CD1c-positive myeloid dendritic cell (primary cell): ENCODE data around the gene TRAPPC14.
A peak's percentile ranks its signal among the peaks of the same experiment; 100 is the strongest.

Experiments
- DNase-seq: peaks from one replicate; pipeline ENCODE4 v3.0.0-alpha.2; 2016; ENCODE audit errors: extremely low spot score

TRAPPC14 gene

GRCh38 chr7:100124301-100125230 is 34.0 kb downstream of the TRAPPC14 start:
- no peak for DNase-seq

GRCh38 chr7:100122568-100122967 is 36.0 kb downstream of the TRAPPC14 start:
- DNase-seq = no peak

- no peak for DNase-seq
Measured at GRCh38 chr7:100122067-100122466, 36.5 kb downstream of the TRAPPC14 start.

GRCh38 chr7:100120733-100121036 is 37.8 kb downstream of the TRAPPC14 start:
- no peak for DNase-seq

- DNase-seq = peak; percentile 50
Measured at GRCh38 chr7:100119970-100120732, 38.4 kb downstream of the TRAPPC14 start.

- DNase-seq = peak; percentile 97
Measured at GRCh38 chr7:100119072-100119969, 39.2 kb downstream of the TRAPPC14 start, which contains the start of the genes CNPY4 and TAF6. Gene CNPY4, plus strand, starts transcription at chr7:100119634. Its CDS starts 111 bp downstream, at chr7:100119745. Gene TAF6, minus strand, starts transcription at chr7:100119358. Its CDS starts 5,149 bp downstream, at chr7:100114209.

GRCh38 chr7:100118388-100119071 is 40.0 kb downstream of the TRAPPC14 start:
- DNase-seq = no peak

- no peak for DNase-seq
Measured at GRCh38 chr7:100115026-100115425, 43.5 kb downstream of the TRAPPC14 start.

GRCh38 chr7:100111914-100112313 is 46.6 kb downstream of the TRAPPC14 start:
- no peak for DNase-seq

GRCh38 chr7:100111156-100111555 is 47.4 kb downstream of the TRAPPC14 start:
- no peak for DNase-seq

GRCh38 chr7:100109521-100110163 is 48.9 kb downstream of the TRAPPC14 start:
- no peak for DNase-seq

GRCh38 chr7:100107890-100108289 is 50.6 kb downstream of the TRAPPC14 start:
- DNase-seq = no peak

- DNase-seq = no peak
Measured at GRCh38 chr7:100107125-100107737, 51.3 kb downstream of the TRAPPC14 start.

- no peak for DNase-seq
Measured at GRCh38 chr7:100106633-100107032, 51.9 kb downstream of the TRAPPC14 start.

- no peak for DNase-seq
Measured at GRCh38 chr7:100105534-100105933, 53.0 kb downstream of the TRAPPC14 start.
